ENCODE data around the gene RNF207.

DNA sequence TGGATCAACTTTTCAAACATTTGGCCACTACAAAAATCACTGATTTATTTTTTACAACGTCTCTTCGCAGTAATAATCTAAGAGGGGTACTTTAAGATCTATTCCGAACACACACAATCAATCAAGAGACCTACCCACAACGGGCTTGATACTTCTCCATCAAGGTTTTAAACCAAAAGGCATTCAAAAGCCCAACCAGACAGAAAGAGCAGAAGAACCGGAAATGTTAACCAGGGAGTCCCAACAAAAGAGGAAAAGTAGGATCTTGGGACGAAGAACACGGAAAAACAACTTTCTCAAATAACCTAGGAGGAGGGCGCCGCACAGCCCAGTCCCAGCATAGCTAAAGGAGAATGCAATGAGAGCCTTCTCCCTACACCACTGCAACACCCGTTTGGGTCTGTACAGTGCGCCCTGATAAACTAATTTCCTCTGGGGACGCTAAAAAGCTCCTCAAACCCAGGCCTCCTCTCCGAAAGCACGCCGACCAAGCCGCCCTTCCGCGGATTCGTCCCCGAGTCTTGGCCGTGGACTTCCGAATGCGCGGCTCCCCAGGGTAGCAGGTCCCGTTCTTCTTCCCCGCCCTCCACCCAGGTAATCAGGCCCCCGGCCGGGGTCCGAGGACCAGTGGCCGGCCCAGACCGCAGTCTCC, 7.1 kb upstream of the RNF207 start:
- TF ChIP-seq, protein P1, sequence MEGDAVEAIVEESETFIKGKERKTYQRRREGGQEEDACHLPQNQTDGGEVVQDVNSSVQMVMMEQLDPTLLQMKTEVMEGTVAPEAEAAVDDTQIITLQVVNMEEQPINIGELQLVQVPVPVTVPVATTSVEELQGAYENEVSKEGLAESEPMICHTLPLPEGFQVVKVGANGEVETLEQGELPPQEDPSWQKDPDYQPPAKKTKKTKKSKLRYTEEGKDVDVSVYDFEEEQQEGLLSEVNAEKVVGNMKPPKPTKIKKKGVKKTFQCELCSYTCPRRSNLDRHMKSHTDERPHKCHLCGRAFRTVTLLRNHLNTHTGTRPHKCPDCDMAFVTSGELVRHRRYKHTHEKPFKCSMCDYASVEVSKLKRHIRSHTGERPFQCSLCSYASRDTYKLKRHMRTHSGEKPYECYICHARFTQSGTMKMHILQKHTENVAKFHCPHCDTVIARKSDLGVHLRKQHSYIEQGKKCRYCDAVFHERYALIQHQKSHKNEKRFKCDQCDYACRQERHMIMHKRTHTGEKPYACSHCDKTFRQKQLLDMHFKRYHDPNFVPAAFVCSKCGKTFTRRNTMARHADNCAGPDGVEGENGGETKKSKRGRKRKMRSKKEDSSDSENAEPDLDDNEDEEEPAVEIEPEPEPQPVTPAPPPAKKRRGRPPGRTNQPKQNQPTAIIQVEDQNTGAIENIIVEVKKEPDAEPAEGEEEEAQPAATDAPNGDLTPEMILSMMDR (IDR thresholded peaks at IDR 0.05) = no peak
- no peak for TF ChIP-seq GRHL2 (CRISPR knock-in tag; IDR thresholded peaks at IDR 0.05; ENCODE audit: insufficient replicate concordance, severe bottlenecking)
- TF ChIP-seq, protein P2, sequence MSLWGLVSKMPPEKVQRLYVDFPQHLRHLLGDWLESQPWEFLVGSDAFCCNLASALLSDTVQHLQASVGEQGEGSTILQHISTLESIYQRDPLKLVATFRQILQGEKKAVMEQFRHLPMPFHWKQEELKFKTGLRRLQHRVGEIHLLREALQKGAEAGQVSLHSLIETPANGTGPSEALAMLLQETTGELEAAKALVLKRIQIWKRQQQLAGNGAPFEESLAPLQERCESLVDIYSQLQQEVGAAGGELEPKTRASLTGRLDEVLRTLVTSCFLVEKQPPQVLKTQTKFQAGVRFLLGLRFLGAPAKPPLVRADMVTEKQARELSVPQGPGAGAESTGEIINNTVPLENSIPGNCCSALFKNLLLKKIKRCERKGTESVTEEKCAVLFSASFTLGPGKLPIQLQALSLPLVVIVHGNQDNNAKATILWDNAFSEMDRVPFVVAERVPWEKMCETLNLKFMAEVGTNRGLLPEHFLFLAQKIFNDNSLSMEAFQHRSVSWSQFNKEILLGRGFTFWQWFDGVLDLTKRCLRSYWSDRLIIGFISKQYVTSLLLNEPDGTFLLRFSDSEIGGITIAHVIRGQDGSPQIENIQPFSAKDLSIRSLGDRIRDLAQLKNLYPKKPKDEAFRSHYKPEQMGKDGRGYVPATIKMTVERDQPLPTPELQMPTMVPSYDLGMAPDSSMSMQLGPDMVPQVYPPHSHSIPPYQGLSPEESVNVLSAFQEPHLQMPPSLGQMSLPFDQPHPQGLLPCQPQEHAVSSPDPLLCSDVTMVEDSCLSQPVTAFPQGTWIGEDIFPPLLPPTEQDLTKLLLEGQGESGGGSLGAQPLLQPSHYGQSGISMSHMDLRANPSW (CRISPR knock-in tag; conservative IDR thresholded peaks at IDR 0.05; ENCODE audit: low read depth) = no peak
- TF ChIP-seq JUN (CRISPR knock-in tag; IDR thresholded peaks at IDR 0.05) = no peak
- TF ChIP-seq, protein P3, sequence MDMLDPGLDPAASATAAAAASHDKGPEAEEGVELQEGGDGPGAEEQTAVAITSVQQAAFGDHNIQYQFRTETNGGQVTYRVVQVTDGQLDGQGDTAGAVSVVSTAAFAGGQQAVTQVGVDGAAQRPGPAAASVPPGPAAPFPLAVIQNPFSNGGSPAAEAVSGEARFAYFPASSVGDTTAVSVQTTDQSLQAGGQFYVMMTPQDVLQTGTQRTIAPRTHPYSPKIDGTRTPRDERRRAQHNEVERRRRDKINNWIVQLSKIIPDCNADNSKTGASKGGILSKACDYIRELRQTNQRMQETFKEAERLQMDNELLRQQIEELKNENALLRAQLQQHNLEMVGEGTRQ (CRISPR knock-in tag; IDR thresholded peaks at IDR 0.05) = no peak

All from WTC11 (cell line).